H1 (cell line): ENCODE results near the gene HDHD5. TPM values are rescaled to one million over a fixed set of nuclear protein-coding genes. Genes with fewer than 3 reads are reported as not detected.
A peak's percentile ranks its signal among the peaks of the same experiment; 100 is the strongest.

Source experiments
- ASH2L ChIP-seq: fragments of 200-600, 300-600 bp; sonication (generic); IDR thresholded peaks from one replicate; pipeline ENCODE4 v1.7.1; 2017; ENCODE audit warnings: low read length
- BACH1 ChIP-seq: IDR thresholded peaks from 2 replicates; pipeline ENCODE4 v1.6.1; 2012; ENCODE audit warnings: low read length, improper control_type of control experiment
- GTF2F1 ChIP-seq: IDR thresholded peaks from 2 replicates; pipeline ENCODE4 v1.6.1; 2012; ENCODE audit warnings: low read depth, low read length, improper control_type of control experiment, borderline replicate concordance
- HDAC6 ChIP-seq: IDR thresholded peaks from one replicate; pipeline ENCODE4 v1.7.1; 2012; ENCODE audit warnings: low read depth, mild to moderate bottlenecking, inconsistent platforms, low read length, moderate library complexity
- KDM5A ChIP-seq: fragments of 200-600 bp; IDR thresholded peaks from 2 replicates; pipeline ENCODE4 v1.7.1; 2012; ENCODE audit warnings: mild to moderate bottlenecking, low read length, inconsistent platforms, mixed read lengths
- RAD21 ChIP-seq, 2 experiments: IDR thresholded peaks in 1 of 2; conservative IDR thresholded peaks in 1 of 2; 2 replicates each; pipeline ENCODE4 v1.6.1; 2011; ENCODE audit warnings: low read depth in 2 of 2, low read length in 2 of 2, improper control_type of control experiment in 1 of 2, inconsistent platforms in 1 of 2, mild to moderate bottlenecking in 1 of 2, moderate library complexity in 1 of 2
- polyA plus RNA-seq, 7 experiments: library from polyadenylated mRNA; depleted of rRNA in 3 of 7; stranded (reverse) in 5 of 7; unstranded in 2 of 7; fragments of >200 nt in 5 of 7; fragments of 200-250 nt in 2 of 7; gene quantifications; 1 replicate in 5 of 7; 2 replicates in 1 of 7; 4 replicates in 1 of 7; pipeline versions ENCODE4 v1.2.1 to v1.2.3, GENCODE V29; 2011 to 2013; ENCODE audit warnings: missing spikeins in 2 of 7, mixed read lengths in 2 of 7
- total RNA-seq: library from RNA; stranded (reverse); fragmentation: NEBNext Ultra II Directional; extraction: Animal tissue kit (Norgen Biotek cat#: 25700); gene quantifications from 2 replicates; pipeline ENCODE4 v1.2.1, GENCODE V29; 2021
- TF ChIP-seq, protein P1 (sequence below): fragments of 300-600 bp; sonication (generic); IDR thresholded peaks from 2 replicates; pipeline ENCODE4 v1.7.1; 2012; ENCODE audit warnings: low read length, moderate library complexity, mild to moderate bottlenecking, inconsistent platforms; ENCODE audit not compliant: insufficient replicate concordance

The HDHD5 gene
- total and polyA plus RNA-seq, 2 of the 8 experiments (the other 6 are each of a cell fraction or from before 2014, with no cell fraction given): 68.3 to 123 TPM

- no peak for TF ChIP-seq BACH1
- TF ChIP-seq HDAC6: no peak
- no peak for TF ChIP-seq GTF2F1
- TF ChIP-seq KDM5A: no peak
- TF ChIP-seq, protein P1, sequence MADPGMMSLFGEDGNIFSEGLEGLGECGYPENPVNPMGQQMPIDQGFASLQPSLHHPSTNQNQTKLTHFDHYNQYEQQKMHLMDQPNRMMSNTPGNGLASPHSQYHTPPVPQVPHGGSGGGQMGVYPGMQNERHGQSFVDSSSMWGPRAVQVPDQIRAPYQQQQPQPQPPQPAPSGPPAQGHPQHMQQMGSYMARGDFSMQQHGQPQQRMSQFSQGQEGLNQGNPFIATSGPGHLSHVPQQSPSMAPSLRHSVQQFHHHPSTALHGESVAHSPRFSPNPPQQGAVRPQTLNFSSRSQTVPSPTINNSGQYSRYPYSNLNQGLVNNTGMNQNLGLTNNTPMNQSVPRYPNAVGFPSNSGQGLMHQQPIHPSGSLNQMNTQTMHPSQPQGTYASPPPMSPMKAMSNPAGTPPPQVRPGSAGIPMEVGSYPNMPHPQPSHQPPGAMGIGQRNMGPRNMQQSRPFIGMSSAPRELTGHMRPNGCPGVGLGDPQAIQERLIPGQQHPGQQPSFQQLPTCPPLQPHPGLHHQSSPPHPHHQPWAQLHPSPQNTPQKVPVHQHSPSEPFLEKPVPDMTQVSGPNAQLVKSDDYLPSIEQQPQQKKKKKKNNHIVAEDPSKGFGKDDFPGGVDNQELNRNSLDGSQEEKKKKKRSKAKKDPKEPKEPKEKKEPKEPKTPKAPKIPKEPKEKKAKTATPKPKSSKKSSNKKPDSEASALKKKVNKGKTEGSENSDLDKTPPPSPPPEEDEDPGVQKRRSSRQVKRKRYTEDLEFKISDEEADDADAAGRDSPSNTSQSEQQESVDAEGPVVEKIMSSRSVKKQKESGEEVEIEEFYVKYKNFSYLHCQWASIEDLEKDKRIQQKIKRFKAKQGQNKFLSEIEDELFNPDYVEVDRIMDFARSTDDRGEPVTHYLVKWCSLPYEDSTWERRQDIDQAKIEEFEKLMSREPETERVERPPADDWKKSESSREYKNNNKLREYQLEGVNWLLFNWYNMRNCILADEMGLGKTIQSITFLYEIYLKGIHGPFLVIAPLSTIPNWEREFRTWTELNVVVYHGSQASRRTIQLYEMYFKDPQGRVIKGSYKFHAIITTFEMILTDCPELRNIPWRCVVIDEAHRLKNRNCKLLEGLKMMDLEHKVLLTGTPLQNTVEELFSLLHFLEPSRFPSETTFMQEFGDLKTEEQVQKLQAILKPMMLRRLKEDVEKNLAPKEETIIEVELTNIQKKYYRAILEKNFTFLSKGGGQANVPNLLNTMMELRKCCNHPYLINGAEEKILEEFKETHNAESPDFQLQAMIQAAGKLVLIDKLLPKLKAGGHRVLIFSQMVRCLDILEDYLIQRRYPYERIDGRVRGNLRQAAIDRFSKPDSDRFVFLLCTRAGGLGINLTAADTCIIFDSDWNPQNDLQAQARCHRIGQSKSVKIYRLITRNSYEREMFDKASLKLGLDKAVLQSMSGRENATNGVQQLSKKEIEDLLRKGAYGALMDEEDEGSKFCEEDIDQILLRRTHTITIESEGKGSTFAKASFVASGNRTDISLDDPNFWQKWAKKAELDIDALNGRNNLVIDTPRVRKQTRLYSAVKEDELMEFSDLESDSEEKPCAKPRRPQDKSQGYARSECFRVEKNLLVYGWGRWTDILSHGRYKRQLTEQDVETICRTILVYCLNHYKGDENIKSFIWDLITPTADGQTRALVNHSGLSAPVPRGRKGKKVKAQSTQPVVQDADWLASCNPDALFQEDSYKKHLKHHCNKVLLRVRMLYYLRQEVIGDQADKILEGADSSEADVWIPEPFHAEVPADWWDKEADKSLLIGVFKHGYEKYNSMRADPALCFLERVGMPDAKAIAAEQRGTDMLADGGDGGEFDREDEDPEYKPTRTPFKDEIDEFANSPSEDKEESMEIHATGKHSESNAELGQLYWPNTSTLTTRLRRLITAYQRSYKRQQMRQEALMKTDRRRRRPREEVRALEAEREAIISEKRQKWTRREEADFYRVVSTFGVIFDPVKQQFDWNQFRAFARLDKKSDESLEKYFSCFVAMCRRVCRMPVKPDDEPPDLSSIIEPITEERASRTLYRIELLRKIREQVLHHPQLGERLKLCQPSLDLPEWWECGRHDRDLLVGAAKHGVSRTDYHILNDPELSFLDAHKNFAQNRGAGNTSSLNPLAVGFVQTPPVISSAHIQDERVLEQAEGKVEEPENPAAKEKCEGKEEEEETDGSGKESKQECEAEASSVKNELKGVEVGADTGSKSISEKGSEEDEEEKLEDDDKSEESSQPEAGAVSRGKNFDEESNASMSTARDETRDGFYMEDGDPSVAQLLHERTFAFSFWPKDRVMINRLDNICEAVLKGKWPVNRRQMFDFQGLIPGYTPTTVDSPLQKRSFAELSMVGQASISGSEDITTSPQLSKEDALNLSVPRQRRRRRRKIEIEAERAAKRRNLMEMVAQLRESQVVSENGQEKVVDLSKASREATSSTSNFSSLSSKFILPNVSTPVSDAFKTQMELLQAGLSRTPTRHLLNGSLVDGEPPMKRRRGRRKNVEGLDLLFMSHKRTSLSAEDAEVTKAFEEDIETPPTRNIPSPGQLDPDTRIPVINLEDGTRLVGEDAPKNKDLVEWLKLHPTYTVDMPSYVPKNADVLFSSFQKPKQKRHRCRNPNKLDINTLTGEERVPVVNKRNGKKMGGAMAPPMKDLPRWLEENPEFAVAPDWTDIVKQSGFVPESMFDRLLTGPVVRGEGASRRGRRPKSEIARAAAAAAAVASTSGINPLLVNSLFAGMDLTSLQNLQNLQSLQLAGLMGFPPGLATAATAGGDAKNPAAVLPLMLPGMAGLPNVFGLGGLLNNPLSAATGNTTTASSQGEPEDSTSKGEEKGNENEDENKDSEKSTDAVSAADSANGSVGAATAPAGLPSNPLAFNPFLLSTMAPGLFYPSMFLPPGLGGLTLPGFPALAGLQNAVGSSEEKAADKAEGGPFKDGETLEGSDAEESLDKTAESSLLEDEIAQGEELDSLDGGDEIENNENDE: no peak
- TF ChIP-seq RAD21 (IDR thresholded peaks at IDR 0.05 in 1 of 2, conservative IDR thresholded peaks at IDR 0.05 in 1 of 2; ENCODE audit: low read depth in 2 of 2, low read length in 2 of 2): peak; percentile 37 to 42; a peak in 3 of 4 replicates
- no peak for TF ChIP-seq ASH2L
Observed at GRCh38 chr22:17164392-17165024, 5.4 kb upstream of the HDHD5 start (continued).
